ENCODE data around the gene CMSS1.

Gene CMSS1

GRCh38 chr3:100023595-100023994 is 205.9 kb downstream of the CMSS1 start:
- Histone ChIP-seq H2AFZ (ENCODE audit: low read length) (no peak overlapping the region), H3K27me3 (ENCODE audit: insufficient read depth, low read length) (no peaks in the 10 kb centered on the region), H3K9me2 (ENCODE audit: low read depth, low read length) (no peaks in the 10 kb centered on the region), H3K36me3 (ENCODE audit: insufficient read depth, low read length) (no peaks in the 10 kb centered on the region), H3K4me2 (ENCODE audit: low read length) (no peak overlapping the region), H3K27ac (ENCODE audit: low read depth, low read length, poor library complexity, severe bottlenecking) (no peak overlapping the region), H4K20me1 (ENCODE audit: insufficient read depth, low read length) (no peaks in the 10 kb centered on the region), H3K4me1 (ENCODE audit: insufficient read depth, low read length, severe bottlenecking) (peaks cover 5% of the 10 kb centered on the region), H3K9ac (ENCODE audit: low read length) (no peak overlapping the region), H3F3A (ENCODE audit: insufficient read depth, low read length) (no peaks in the 10 kb centered on the region), H3K9me3 (ENCODE audit: low read length) (no peaks in the 10 kb centered on the region), H3K4me3 (ENCODE audit: low read depth, low read length, poor library complexity, severe bottlenecking) (no peak overlapping the region), H3K79me2 (ENCODE audit: insufficient read depth, low read length) (no peaks in the 10 kb centered on the region)
- TF ChIP-seq EZH2 (IDR thresholded peaks at IDR 0.05; ENCODE audit: borderline replicate concordance, low read length) = no peak
- no peak for TF ChIP-seq CTCF (IDR thresholded peaks at IDR 0.05; ENCODE audit: low read length)

GRCh38 chr3:100024520-100025303 is 207.1 kb downstream of the CMSS1 start:
- H3K4me2 ChIP-seq (ENCODE audit: low read length) = no peak overlapping the region
- H4K20me1 ChIP-seq (ENCODE audit: insufficient read depth, low read length) = no peaks in the 10 kb centered on the region
- TF ChIP-seq EZH2 (IDR thresholded peaks at IDR 0.05; ENCODE audit: borderline replicate concordance, low read length) = no peak
- TF ChIP-seq CTCF (IDR thresholded peaks at IDR 0.05; ENCODE audit: low read length) = no peak
- no peaks in the 10 kb centered on the region for H3K36me3 ChIP-seq (ENCODE audit: insufficient read depth, low read length)
- H3K9me2 ChIP-seq (ENCODE audit: low read depth, low read length) = no peaks in the 10 kb centered on the region
- H3K9ac ChIP-seq (ENCODE audit: low read length) = no peak overlapping the region
- H3F3A ChIP-seq (ENCODE audit: insufficient read depth, low read length) = no peaks in the 10 kb centered on the region
- no peak overlapping the region for H3K27ac ChIP-seq (ENCODE audit: low read depth, low read length, poor library complexity, severe bottlenecking)
- no peaks in the 10 kb centered on the region for H3K27me3 ChIP-seq (ENCODE audit: insufficient read depth, low read length)
- no peaks in the 10 kb centered on the region for H3K79me2 ChIP-seq (ENCODE audit: insufficient read depth, low read length)
- no peak overlapping the region for H2AFZ ChIP-seq (ENCODE audit: low read length)
- no peaks in the 10 kb centered on the region for H3K9me3 ChIP-seq (ENCODE audit: low read length)
- no peak overlapping the region for H3K4me3 ChIP-seq (ENCODE audit: low read depth, low read length, poor library complexity, severe bottlenecking)
- H3K4me1 ChIP-seq (ENCODE audit: insufficient read depth, low read length, severe bottlenecking) = peaks cover 5% of the 10 kb centered on the region

- Histone ChIP-seq H3K79me2 (ENCODE audit: insufficient read depth, low read length) (no peaks in the 10 kb centered on the region), H3F3A (ENCODE audit: insufficient read depth, low read length) (no peaks in the 10 kb centered on the region), H3K4me1 (ENCODE audit: insufficient read depth, low read length, severe bottlenecking) (peaks cover 5% of the 10 kb centered on the region)
These were observed 209.7 kb downstream of the CMSS1 start for GRCh38 chr3:100027321-100027720.

More at GRCh38 chr3:100027321-100027720, 209.7 kb downstream of the CMSS1 start:
- H3K4me3 ChIP-seq (ENCODE audit: low read depth, low read length, poor library complexity, severe bottlenecking) = no peak overlapping the region
- H3K4me2 ChIP-seq (ENCODE audit: low read length) = no peak overlapping the region
- no peak for TF ChIP-seq CTCF (IDR thresholded peaks at IDR 0.05; ENCODE audit: low read length)
- H3K9ac ChIP-seq (ENCODE audit: low read length) = no peak overlapping the region
- no peaks in the 10 kb centered on the region for H4K20me1 ChIP-seq (ENCODE audit: insufficient read depth, low read length)
- no peaks in the 10 kb centered on the region for H3K9me3 ChIP-seq (ENCODE audit: low read length)
- no peaks in the 10 kb centered on the region for H3K27me3 ChIP-seq (ENCODE audit: insufficient read depth, low read length)
- no peak overlapping the region for H3K27ac ChIP-seq (ENCODE audit: low read depth, low read length, poor library complexity, severe bottlenecking)
- no peaks in the 10 kb centered on the region for H3K9me2 ChIP-seq (ENCODE audit: low read depth, low read length)
- H2AFZ ChIP-seq (ENCODE audit: low read length) = no peak overlapping the region
- no peaks in the 10 kb centered on the region for H3K36me3 ChIP-seq (ENCODE audit: insufficient read depth, low read length)

Data from OCI-LY1 (cell line).